SK-MEL-5 (cell line): Measurements from ENCODE around the gene TRIM6. TPM values are rescaled to one million over a fixed set of nuclear protein-coding genes. Genes with fewer than 3 reads are reported as not detected.
"Not testable (repeated sequence)": the region's sequence is repeated elsewhere in the genome, so short reads cannot be mapped to it uniquely, and the experiment has no call there.

ENCODE experiments used
- DNase-seq: peaks from one replicate; pipeline ENCODE4 v3.0.0-alpha.2; 2016; ENCODE audit warnings: low read depth, low spot score
- in situ Hi-C: cut with HindIII; loops from 2 replicates; pipeline ENCODE4 v1.10.0; 2016; ENCODE audit warnings: low sequenced_read_pairs, high pct_unique_total_duplicates, low pct_unique_long_range_greater_than_20kb
- total RNA-seq: library from RNA; depleted of rRNA; stranded (reverse); fragments of >200 nt; shearing (Covaris generic); gene quantifications from 2 replicates; pipeline ENCODE4 v1.2.3, GENCODE V29; 2014; rRNA removed

Gene TRIM6
- total RNA-seq, 1 experiment from 2014 or later: 11.6 TPM

DNA sequence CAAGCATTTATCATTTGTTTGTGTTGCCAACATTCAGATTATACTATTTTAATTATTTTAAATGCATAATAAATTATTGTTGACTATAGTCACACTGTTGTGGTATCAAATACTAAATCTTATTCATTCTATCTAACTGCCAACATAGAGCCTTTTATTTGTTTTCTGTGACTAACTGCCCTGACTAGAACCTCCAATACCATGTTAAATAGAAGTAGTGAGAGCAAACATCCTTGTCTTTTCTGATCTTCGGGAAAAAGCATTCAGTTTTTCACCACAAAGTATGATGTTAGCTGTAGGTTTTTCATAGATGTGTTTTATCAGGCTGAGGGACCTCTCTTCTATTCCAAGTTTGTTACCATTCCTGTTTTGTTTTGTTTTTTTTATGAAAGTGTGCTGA, 43.5 kb downstream of the TRIM6 start:
- in situ Hi-C loops: no loop called here
- DNase-seq: no peak

DNA sequence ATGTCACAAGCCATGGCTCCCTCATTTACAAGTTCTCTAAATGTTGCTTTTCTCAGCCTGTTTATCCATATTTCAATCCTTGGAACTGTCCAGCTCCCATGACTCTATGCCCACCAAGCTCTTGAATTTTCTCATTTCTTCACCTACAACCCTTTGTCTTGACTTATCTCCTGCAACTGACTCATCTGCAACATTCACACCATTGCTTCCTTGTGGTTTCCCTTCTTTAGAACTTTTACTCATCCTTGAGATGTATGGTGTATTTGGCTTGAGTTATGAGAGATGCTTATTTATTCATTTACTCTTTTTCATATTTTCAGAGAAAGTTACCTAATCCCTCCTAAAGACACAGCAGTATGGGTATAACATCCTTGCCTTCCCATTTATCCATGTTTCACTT, 47.1 kb downstream of the TRIM6 start:
- in situ Hi-C loops: no loop called here
- no peak for DNase-seq

GRCh38 chr11:5646139-5646538, 49.7 kb downstream of the TRIM6 start:
- in situ Hi-C loops: no loop called here
- no peak for DNase-seq

DNA sequence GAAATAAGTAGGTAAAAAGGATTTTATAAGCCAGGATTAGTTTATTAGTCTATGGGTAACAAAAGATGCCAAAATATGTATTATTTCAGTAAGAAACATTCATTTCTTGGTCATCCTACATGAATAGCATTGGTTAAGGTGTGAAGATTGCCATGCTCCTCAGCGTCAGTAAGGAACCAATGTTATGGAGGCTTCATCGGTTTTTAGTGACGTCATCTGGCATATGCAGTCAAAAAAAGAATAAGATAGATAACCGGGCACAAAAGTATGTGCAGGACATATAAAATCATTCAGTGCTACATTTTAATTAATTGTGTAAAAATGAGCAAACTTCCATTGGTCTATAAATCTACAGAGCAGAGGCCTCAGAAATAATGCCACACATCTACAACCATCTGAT, 59.0 kb downstream of the TRIM6 start:
- in situ Hi-C loops: no loop called here
- no peak for DNase-seq

DNA sequence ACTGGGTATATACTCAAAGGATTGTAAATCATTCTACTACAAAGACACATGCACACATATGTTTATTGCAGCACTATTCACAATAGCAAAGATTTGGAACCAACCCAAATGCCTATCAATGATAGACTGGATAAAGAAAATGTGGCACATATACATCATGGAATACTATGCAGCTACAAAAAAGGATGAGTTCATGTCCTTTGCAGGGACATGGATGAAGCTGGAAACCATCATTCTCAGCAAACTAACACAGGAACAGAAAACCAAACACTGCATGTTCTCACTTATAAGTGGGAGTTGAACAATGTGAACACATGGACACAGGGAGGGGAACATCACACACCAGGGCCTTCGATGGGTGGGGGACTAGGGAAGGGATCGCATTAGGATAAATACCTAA, 60.5 kb downstream of the TRIM6 start:
- in situ Hi-C loops: not testable (repeated sequence)

GRCh38 chr11:5658318-5658717, 61.9 kb downstream of the TRIM6 start:
- in situ Hi-C loops: no loop called here
- no peak for DNase-seq

More for the DNA sequence above, 60.5 kb downstream of the TRIM6 start:
- DNase-seq: not testable (repeated sequence)

Other genes starting within 250 kb of the TRIM6 start
- not detected in 2 replicates for gene OR51B6, start 245.1 kb upstream of the TRIM6 start, total RNA-seq
- gene OR51M1, start 212.8 kb upstream of the TRIM6 start, total RNA-seq: not detected in 2 replicates
- not detected in 2 replicates for gene OR51Q1, start 174.5 kb upstream of the TRIM6 start, total RNA-seq
- gene OR51I1, start 155.1 kb upstream of the TRIM6 start, total RNA-seq: 0.63 TPM in 1 of 2 replicates, not detected in the other
- gene OR51I2, start 147.3 kb upstream of the TRIM6 start, total RNA-seq: not detected in 2 replicates
- not detected in 2 replicates for gene OR52D1, start 108.0 kb upstream of the TRIM6 start, total RNA-seq
- gene UBQLN3, start 86.7 kb upstream of the TRIM6 start, total RNA-seq: not detected in 2 replicates
- not detected in 2 replicates for gene UBQLNL, start 79.9 kb upstream of the TRIM6 start, total RNA-seq
- gene OR52H1, start 48.1 kb upstream of the TRIM6 start, total RNA-seq: not detected in 2 replicates
- not detected in 2 replicates for gene OR52B6, start 15.8 kb upstream of the TRIM6 start, total RNA-seq
- 13.2 and 13.3 TPM in 2 replicates for gene TRIM34, start 28.4 kb downstream of the TRIM6 start, total RNA-seq
- gene TRIM5, start 88.4 kb downstream of the TRIM6 start, total RNA-seq: 18.6 and 21.1 TPM in 2 replicates
- gene TRIM22, start 93.2 kb downstream of the TRIM6 start, total RNA-seq: 3.9 TPM in 2 replicates
- gene OR56B1, start 139.8 kb downstream of the TRIM6 start, total RNA-seq: not detected in 2 replicates
- gene OR52N4, start 157.6 kb downstream of the TRIM6 start, total RNA-seq: not detected in 2 replicates
- gene OR52N5, start 186.7 kb downstream of the TRIM6 start, total RNA-seq: not detected in 2 replicates
- not detected in 2 replicates for gene OR52N1, start 194.6 kb downstream of the TRIM6 start, total RNA-seq
- gene OR52N2, start 212.3 kb downstream of the TRIM6 start, total RNA-seq: not detected in 2 replicates
- not detected in 2 replicates for gene OR52E6, start 245.3 kb downstream of the TRIM6 start, total RNA-seq